Activated T-helper 1 cell treated with anti-CD3 and anti-CD28 coated beads, Interleukin-12 subunit alpha, Interleukin-12 subunit beta, Interleukin-2, Interleukin-4 antibody, amounts not matched to agents 30 ng/mL and 10 ng/mL and 1 ng/mL, durations not matched to agents 14 hours and 24 hours and 36 hours (primary cell): ENCODE results near the gene GTF2F2. TPM values are rescaled to one million over a fixed set of nuclear protein-coding genes. Genes with fewer than 3 reads are reported as not detected.
A peak's percentile ranks its signal among the peaks of the same experiment; 100 is the strongest.
"Not testable (repeated sequence)": the region's sequence is repeated elsewhere in the genome, so short reads cannot be mapped to it uniquely, and the experiment has no call there.

Source experiments
- DNase-seq: peaks from one replicate; pipeline ENCODE4 v3.0.0; 2021; ENCODE audit warnings: low spot score
- H3K27ac Mint-ChIP-seq: one replicate; pipeline ENCODE4 v1.8.0; 2021; ENCODE audit warnings: mild to moderate bottlenecking, mixed read lengths
- H3K27me3 Mint-ChIP-seq: one replicate; pipeline ENCODE4 v1.8.0; 2022; ENCODE audit warnings: mild to moderate bottlenecking, moderate library complexity, mixed read lengths; ENCODE audit not compliant: insufficient read depth
- H3K36me3 Mint-ChIP-seq: one replicate; pipeline ENCODE4 v1.8.0; 2021; ENCODE audit warnings: low read depth, mixed read lengths
- H3K4me1 Mint-ChIP-seq: one replicate; pipeline ENCODE4 v1.8.0; 2021; ENCODE audit warnings: low read depth, mixed read lengths
- H3K4me3 Mint-ChIP-seq: one replicate; pipeline ENCODE4 v1.8.0; 2021; ENCODE audit warnings: mild to moderate bottlenecking, moderate library complexity, mixed read lengths
- H3K9me3 Mint-ChIP-seq: one replicate; pipeline ENCODE4 v1.8.0; 2021; ENCODE audit warnings: mixed read lengths
- intact Hi-C: fragments of 100-400 bp; cut with micrococcal nuclease; formaldehyde crosslinking; loops from one replicate; pipeline ENCODE4 v1.15.1; 2024
- total RNA-seq: library from RNA; stranded (reverse); gene quantifications from 2 replicates; pipeline ENCODE4 v1.2.3, GENCODE V29; 2022

GTF2F2 gene
- total RNA-seq, 1 donor from 2014 or later, result 30.1 TPM

DNA sequence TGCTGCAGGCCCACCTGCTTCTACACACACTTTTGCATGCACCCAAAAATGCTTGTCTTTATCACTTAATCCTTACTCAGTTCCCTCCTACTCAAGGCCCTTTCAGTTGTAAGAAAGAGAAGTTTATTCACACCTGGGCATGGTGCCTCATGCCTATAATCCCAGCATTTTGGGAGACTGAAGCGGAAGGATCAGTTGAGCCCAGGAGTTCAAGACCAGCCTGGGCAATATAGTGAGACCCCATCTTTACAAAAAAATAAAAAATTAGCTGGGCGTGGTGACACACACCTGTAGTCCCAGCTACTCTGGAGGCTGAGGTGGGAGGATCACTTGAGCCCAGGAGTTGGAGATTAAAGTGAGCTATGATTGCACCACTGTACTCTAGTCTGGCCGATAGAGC, 178.2 kb downstream of the GTF2F2 start:
- H3K4me3 Mint-ChIP-seq, H3K27ac Mint-ChIP-seq, H3K9me3 Mint-ChIP-seq, H3K27me3 Mint-ChIP-seq, intact Hi-C loops, DNase-seq, H3K36me3 Mint-ChIP-seq: not testable (repeated sequence)
- H3K4me1 Mint-ChIP-seq, result peaks cover 29% of the 10 kb centered on the region

- H3K36me3 Mint-ChIP-seq, result peaks cover 9% of the 10 kb centered on the region
- DNase-seq, result no peak
- H3K27me3 Mint-ChIP-seq, result no peaks in the 10 kb centered on the region
- peaks cover 29% of the 10 kb centered on the region for H3K4me1 Mint-ChIP-seq
- no peak overlapping the region for H3K4me3 Mint-ChIP-seq
- no peaks in the 10 kb centered on the region for H3K9me3 Mint-ChIP-seq
- H3K27ac Mint-ChIP-seq, result no peak overlapping the region
- intact Hi-C loops, result no loop called here
Measured at GRCh38 chr13:45299194-45299593, 178.9 kb downstream of the GTF2F2 start.

DNA sequence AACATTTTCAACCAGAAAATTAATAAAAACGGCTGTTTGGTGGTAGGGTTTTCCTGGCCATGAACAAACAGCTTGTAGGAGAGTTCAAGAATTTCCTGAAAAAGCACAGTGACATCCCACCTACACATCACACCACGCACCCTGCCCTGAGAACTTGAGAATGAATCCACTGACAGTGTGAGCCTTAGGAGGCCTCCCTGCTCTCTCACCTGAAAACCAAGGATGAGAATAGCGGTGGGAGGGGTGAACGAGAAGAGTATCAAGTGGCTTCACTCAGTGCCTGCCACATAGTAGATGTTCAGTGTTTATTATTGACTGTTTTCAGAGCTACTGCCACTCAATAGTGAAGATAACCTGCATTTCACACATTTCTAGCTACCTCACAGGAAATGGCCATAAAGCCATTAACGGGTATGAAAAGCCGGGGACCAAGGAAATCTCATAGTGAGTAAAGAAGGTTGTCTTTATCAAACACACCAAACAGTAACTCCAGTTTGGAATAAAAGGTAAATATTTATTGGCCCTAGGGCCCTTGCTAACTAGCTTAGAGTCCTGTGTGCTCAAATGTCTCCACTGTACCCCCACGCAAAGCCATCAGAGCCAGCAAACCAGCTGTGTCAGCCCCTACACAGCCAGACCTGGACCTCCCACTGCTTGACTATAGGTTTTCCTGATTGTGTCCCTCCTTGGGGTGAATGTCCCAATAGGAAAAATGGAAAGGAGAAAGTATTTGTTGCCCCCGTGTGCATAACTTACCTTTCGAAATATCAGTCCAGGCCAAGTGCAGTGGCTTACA, 180.1 kb downstream of the GTF2F2 start:
- intact Hi-C loops, result no loop called here
- Mint-ChIP-seq H3K4me3 (no peak overlapping the region), H3K9me3 (no peaks in the 10 kb centered on the region), H3K27me3 (peaks cover 3% of the 10 kb centered on the region), H3K27ac (no peak overlapping the region), H3K4me1 (peaks cover 29% of the 10 kb centered on the region), H3K36me3 (peaks cover 9% of the 10 kb centered on the region)
- no peak for DNase-seq

DNA sequence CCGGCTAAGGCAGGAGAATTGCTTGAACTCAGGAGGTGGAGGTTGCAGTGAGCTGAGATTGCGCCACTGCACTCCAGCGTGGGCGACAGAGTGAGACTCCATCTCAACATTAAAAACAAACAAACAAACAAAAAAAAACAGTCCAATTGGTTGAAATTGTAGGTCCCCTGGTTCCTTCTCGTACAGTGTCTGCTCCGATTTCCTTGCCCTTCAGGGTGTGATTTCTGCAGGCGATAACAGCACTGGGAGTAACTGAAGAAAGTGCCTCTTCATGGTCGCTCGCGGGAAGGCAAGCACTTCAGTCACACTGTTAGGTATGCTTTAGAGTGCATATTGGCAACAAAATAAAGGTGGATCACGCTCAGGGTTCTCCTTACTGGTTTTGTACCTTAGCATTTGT, 181.0 kb downstream of the GTF2F2 start:
- H3K36me3 Mint-ChIP-seq, result peaks cover 9% of the 10 kb centered on the region
- H3K4me1 Mint-ChIP-seq, result peaks cover 22% of the 10 kb centered on the region
- intact Hi-C loops, result no loop called here
- H3K9me3 Mint-ChIP-seq, result no peaks in the 10 kb centered on the region
- H3K4me3 Mint-ChIP-seq, result no peak overlapping the region
- no peak for DNase-seq
- H3K27me3 Mint-ChIP-seq, result peaks cover 3% of the 10 kb centered on the region
- no peak overlapping the region for H3K27ac Mint-ChIP-seq

- Mint-ChIP-seq H3K9me3 (no peaks in the 10 kb centered on the region), H3K4me3 (no peak overlapping the region), H3K36me3 (peaks cover 5% of the 10 kb centered on the region), H3K27me3 (peaks cover 3% of the 10 kb centered on the region), H3K4me1 (peaks cover 10% of the 10 kb centered on the region), H3K27ac (no peak overlapping the region)
- DNase-seq, result no peak
- intact Hi-C loops, result no loop called here
Measured at GRCh38 chr13:45302507-45302906, 182.2 kb downstream of the GTF2F2 start.

DNA sequence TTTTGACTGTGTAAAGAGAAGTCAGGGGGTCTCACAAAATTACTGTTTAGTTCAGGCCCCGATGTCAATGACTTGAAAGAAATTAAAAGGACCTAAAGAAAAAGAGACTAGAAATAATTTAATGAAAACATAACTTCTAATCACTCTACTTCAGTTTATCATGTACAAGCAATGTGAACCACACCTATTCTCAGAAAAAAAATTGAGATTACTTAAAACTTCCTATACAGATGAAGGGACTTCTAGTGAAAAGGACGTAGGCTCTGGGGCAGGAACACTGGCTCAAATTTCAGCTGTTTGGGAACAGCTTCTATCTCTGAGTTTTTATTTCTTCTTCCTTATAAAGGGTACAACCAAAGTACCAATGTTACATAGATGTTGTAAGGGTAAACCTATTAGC, 182.7 kb downstream of the GTF2F2 start:
- Mint-ChIP-seq H3K36me3 (peaks cover under 1% of the 10 kb centered on the region), H3K4me3 (no peak overlapping the region), H3K4me1 (peaks cover 5% of the 10 kb centered on the region), H3K27me3 (peaks cover 3% of the 10 kb centered on the region), H3K27ac (no peak overlapping the region), H3K9me3 (no peaks in the 10 kb centered on the region)
- DNase-seq, result no peak
- intact Hi-C loops, result no loop called here

GRCh38 chr13:45303866-45304265, 183.6 kb downstream of the GTF2F2 start:
- intact Hi-C loops, result no loop called here
- DNase-seq, result no peak
- no peaks in the 10 kb centered on the region for H3K9me3 Mint-ChIP-seq

DNA sequence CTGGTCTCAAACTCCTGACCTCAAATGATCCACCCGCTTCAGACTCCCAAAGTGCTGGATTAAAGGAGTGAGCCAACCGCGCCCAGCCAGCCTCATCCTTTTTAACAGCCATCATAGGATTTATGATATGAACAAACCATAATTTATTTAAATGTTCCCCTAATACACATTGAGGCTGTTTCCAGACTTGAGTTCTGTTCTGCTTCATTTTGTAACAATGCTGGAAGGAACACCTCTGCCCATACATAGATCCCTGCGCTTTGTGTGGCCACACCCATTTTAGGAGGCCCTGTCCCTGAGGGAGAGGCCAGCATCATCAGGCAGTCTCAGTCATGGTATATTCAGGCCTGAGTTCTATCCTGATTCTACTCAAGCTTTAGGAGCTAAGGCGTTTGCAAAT, 184.8 kb downstream of the GTF2F2 start:
- no peak for DNase-seq
- Mint-ChIP-seq H3K4me3 (no peak overlapping the region), H3K36me3 (no peaks in the 10 kb centered on the region), H3K9me3 (no peaks in the 10 kb centered on the region), H3K27ac (no peak overlapping the region), H3K27me3 (peaks cover 8% of the 10 kb centered on the region), H3K4me1 (peaks cover 6% of the 10 kb centered on the region)
- intact Hi-C loops, result loop anchor here (5.0 kb wide), 1 partner anchor 333 kb away; no protein-coding TSS in a partner anchor

More at GRCh38 chr13:45303866-45304265, 183.6 kb downstream of the GTF2F2 start:
- Mint-ChIP-seq H3K4me3 (no peak overlapping the region), H3K27me3 (peaks cover 3% of the 10 kb centered on the region), H3K4me1 (no peaks in the 10 kb centered on the region), H3K36me3 (no peaks in the 10 kb centered on the region), H3K27ac (no peak overlapping the region)

DNA sequence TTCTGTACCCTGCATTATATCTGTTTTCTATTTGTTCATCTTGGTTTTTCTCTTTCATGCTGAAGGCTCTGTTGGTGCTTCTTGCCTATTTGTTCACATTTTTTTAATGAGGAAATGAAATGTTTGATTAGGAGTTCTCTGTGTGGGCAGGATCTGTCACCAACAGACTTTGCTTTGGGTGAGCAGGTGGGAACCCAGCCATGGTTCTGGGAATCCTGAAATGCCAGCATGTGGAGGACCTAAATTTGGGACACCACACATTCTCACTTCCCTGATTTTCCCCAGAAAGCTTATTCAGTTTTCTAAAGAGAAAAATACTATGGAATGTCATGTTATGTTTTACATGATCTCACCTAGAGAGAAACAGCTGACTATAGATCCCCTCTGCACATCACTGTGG, 186.7 kb downstream of the GTF2F2 start:
- Mint-ChIP-seq H3K27ac (no peak overlapping the region), H3K4me3 (no peak overlapping the region), H3K9me3 (no peaks in the 10 kb centered on the region), H3K27me3 (peaks cover 13% of the 10 kb centered on the region), H3K4me1 (peaks cover 18% of the 10 kb centered on the region), H3K36me3 (no peaks in the 10 kb centered on the region)
- intact Hi-C loops, result loop anchor here (5.0 kb wide), 1 partner anchor 335 kb away; no protein-coding TSS in a partner anchor
- no peak for DNase-seq

DNA sequence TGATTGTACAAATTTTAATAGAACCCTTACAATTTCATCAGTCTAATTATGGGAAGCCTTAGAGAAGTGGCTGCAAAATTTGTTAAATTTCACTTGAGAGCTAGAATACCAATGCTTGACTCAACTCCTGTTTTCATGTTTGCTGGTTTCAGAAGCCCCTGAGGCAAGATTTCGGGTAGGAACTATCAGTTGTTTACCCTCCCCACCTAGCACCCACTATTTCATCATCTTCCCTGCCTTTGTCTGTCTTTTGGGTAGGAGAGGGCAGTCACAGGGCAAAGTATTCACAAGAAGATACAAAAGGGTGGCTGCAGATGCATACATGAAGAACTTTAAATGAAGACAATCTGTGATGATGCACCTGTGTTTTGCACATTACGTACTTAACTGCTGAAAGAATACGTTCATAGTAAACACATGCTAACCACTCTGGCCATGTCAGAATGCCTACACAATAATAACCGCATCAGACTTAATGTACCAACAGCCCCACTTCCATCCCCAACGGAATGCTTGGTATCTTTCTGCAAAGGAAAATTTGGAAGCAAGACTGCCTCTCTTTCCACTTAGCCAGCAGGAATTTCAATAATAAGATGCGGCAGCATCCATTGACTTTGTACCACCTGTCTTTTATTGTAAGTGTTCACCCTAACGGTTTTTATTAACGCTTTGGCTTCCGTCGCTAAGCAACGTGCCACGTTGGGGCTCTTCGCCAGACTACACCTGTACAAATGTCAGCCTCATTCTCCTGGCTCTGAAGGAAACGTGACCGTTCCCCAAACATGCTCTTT, 190.2 kb downstream of the GTF2F2 start:
- no peak for DNase-seq
- H3K4me1 Mint-ChIP-seq, result peaks cover 18% of the 10 kb centered on the region
- peaks cover 16% of the 10 kb centered on the region for H3K27me3 Mint-ChIP-seq
- no peaks in the 10 kb centered on the region for H3K9me3 Mint-ChIP-seq
- peak overlapping the region; percentile 78 for H3K4me3 Mint-ChIP-seq
- peak overlapping the region; percentile 44 for H3K27ac Mint-ChIP-seq
- intact Hi-C loops, result loop anchor here (2.0 kb wide), 1 partner anchor 30 kb away; the partner anchor contains the start of gene TPT1
- H3K36me3 Mint-ChIP-seq, result no peaks in the 10 kb centered on the region

GRCh38 chr13:45314822-45315221, 194.5 kb downstream of the GTF2F2 start:
- intact Hi-C loops, result no loop called here
- peaks cover 11% of the 10 kb centered on the region for H3K27me3 Mint-ChIP-seq
- H3K4me3 Mint-ChIP-seq, result no peak overlapping the region
- no peaks in the 10 kb centered on the region for H3K9me3 Mint-ChIP-seq
- H3K36me3 Mint-ChIP-seq, result no peaks in the 10 kb centered on the region
- peaks cover 13% of the 10 kb centered on the region for H3K4me1 Mint-ChIP-seq
- no peak for DNase-seq
- no peak overlapping the region for H3K27ac Mint-ChIP-seq

GRCh38 chr13:45315520-45316167, 195.3 kb downstream of the GTF2F2 start:
- Mint-ChIP-seq H3K4me1 (peaks cover 13% of the 10 kb centered on the region), H3K27me3 (peaks cover 7% of the 10 kb centered on the region), H3K27ac (no peak overlapping the region), H3K36me3 (peaks cover 2% of the 10 kb centered on the region), H3K9me3 (no peaks in the 10 kb centered on the region), H3K4me3 (no peak overlapping the region)
- intact Hi-C loops, result no loop called here
- no peak for DNase-seq

DNA sequence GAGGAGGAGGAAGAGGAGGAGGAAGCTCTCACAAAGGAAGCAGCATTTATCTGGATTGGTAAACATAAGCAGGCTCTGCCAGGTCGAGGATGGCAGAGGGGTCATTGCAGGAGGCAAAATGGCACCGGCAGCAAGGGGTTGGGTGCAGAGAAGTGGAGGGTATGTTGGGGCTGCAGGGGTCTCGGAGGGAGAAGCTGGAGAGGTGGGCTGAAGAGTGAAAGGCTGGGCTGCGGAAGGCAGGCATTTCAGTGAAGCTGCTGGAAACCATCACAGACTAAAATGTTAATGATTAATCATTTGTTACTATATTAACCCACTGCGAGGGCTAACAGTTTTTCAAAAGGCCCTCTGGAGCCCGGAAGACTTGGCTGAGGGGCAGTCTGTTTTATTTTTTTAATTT, 196.0 kb downstream of the GTF2F2 start:
- Mint-ChIP-seq H3K36me3 (peaks cover 2% of the 10 kb centered on the region), H3K4me1 (peaks cover 6% of the 10 kb centered on the region)
- DNase-seq, result no peak

More for the DNA sequence above, 196.0 kb downstream of the GTF2F2 start:
- Mint-ChIP-seq H3K27ac (no peak overlapping the region), H3K27me3 (peaks cover 6% of the 10 kb centered on the region), H3K9me3 (no peaks in the 10 kb centered on the region), H3K4me3 (no peak overlapping the region)
- intact Hi-C loops, result no loop called here
